WERI-Rb-1 (cell line): ENCODE data around the gene ZBTB20.

Source experiments
- DNase-seq: peaks from one replicate; pipeline ENCODE4 v3.0.0-alpha.2; 2020
- H3K27ac ChIP-seq: fragments of 250-450 bp; sonication (Bioruptor Pico); 2 replicates; pipeline ENCODE4 v1.5.1; 2020; ENCODE audit warnings: mild to moderate bottlenecking, moderate library complexity
- H3K27me3 ChIP-seq: fragments of 250-450 bp; sonication (Bioruptor Pico); 2 replicates; pipeline ENCODE4 v1.5.1; 2021; ENCODE audit warnings: mild to moderate bottlenecking, low read depth, moderate library complexity; ENCODE audit not compliant: insufficient read depth, severe bottlenecking
- H3K36me3 ChIP-seq: fragments of 250-450 bp; sonication (Bioruptor Pico); 2 replicates; pipeline ENCODE4 v1.5.1; 2020; ENCODE audit warnings: mild to moderate bottlenecking, moderate library complexity
- H3K4me3 ChIP-seq: 2 replicates; pipeline ENCODE4 v1.5.1; 2011; ENCODE audit warnings: low read depth, mild to moderate bottlenecking, control low read depth, low read length
- H3K9me3 ChIP-seq: fragments of 250-450 bp; sonication (Bioruptor Pico); 2 replicates; pipeline ENCODE4 v1.5.1; 2021; ENCODE audit warnings: mild to moderate bottlenecking, moderate library complexity; ENCODE audit not compliant: severe bottlenecking
- CTCF ChIP-seq: IDR thresholded peaks from 2 replicates; pipeline ENCODE4 v1.5.1; 2011; ENCODE audit warnings: low read depth, mild to moderate bottlenecking, control low read depth, inconsistent platforms, low read length

ZBTB20 gene

GRCh38 chr3:114567771-114568170 is 579.3 kb downstream of the ZBTB20 start:
- no peak overlapping the region for H3K27ac ChIP-seq
- DNase-seq, result no peak
- H3K9me3 ChIP-seq, result no peaks in the 10 kb centered on the region
- H3K27me3 ChIP-seq, result peaks cover 4% of the 10 kb centered on the region
- TF ChIP-seq CTCF, result no peak
- H3K4me3 ChIP-seq, result no peak overlapping the region
- no peaks in the 10 kb centered on the region for H3K36me3 ChIP-seq

GRCh38 chr3:114566767-114567166 is 580.3 kb downstream of the ZBTB20 start:
- Histone ChIP-seq H3K4me3 (no peak overlapping the region), H3K9me3 (no peaks in the 10 kb centered on the region), H3K27me3 (peaks cover 4% of the 10 kb centered on the region), H3K27ac (no peak overlapping the region), H3K36me3 (no peaks in the 10 kb centered on the region)
- no peak for TF ChIP-seq CTCF
- DNase-seq, result no peak

GRCh38 chr3:114566162-114566755 is 580.8 kb downstream of the ZBTB20 start:
- DNase-seq, result no peak

GRCh38 chr3:114565216-114565615 is 581.9 kb downstream of the ZBTB20 start:
- H3K27ac ChIP-seq, result no peak overlapping the region
- H3K9me3 ChIP-seq, result no peaks in the 10 kb centered on the region
- no peaks in the 10 kb centered on the region for H3K36me3 ChIP-seq
- peaks cover 9% of the 10 kb centered on the region for H3K27me3 ChIP-seq
- H3K4me3 ChIP-seq, result no peak overlapping the region
- no peak for TF ChIP-seq CTCF
- DNase-seq, result no peak

More at GRCh38 chr3:114566162-114566755, 580.8 kb downstream of the ZBTB20 start:
- no peak for TF ChIP-seq CTCF
- peaks cover 9% of the 10 kb centered on the region for H3K27me3 ChIP-seq
- no peaks in the 10 kb centered on the region for H3K9me3 ChIP-seq
- H3K4me3 ChIP-seq, result no peak overlapping the region
- no peaks in the 10 kb centered on the region for H3K36me3 ChIP-seq
- H3K27ac ChIP-seq, result no peak overlapping the region

- no peak for TF ChIP-seq CTCF
- H3K27ac ChIP-seq, result no peak overlapping the region
Observed at GRCh38 chr3:114563720-114564119, 583.4 kb downstream of the ZBTB20 start.

GRCh38 chr3:114562557-114562956 is 584.5 kb downstream of the ZBTB20 start:
- Histone ChIP-seq H3K27ac (no peak overlapping the region), H3K27me3 (peaks cover 9% of the 10 kb centered on the region), H3K4me3 (no peak overlapping the region), H3K36me3 (no peaks in the 10 kb centered on the region), H3K9me3 (no peaks in the 10 kb centered on the region)
- TF ChIP-seq CTCF, result no peak
- DNase-seq, result no peak

More at GRCh38 chr3:114563720-114564119, 583.4 kb downstream of the ZBTB20 start:
- Histone ChIP-seq H3K27me3 (peaks cover 9% of the 10 kb centered on the region), H3K4me3 (no peak overlapping the region), H3K9me3 (no peaks in the 10 kb centered on the region), H3K36me3 (no peaks in the 10 kb centered on the region)
- DNase-seq, result no peak
